Mesenchymal stem cell (in vitro differentiated cells and primary cell): Measurements from ENCODE around the gene TRPM8.
"Not testable (repeated sequence)": the region's sequence is repeated elsewhere in the genome, so short reads cannot be mapped to it uniquely, and the experiment has no call there.

Experiments
- DNase-seq: peaks from one replicate; pipeline ENCODE4 v3.0.0-alpha.2; 2013
- H2AFZ ChIP-seq: one replicate; pipeline ENCODE4 v1.6.1; 2013; ENCODE audit warnings: low read depth, mild to moderate bottlenecking, control low read depth, inconsistent platforms, low read length, moderate library complexity
- H2AK5ac ChIP-seq: 2 replicates; pipeline ENCODE4 v1.6.1; 2013; ENCODE audit warnings: low read length, moderate library complexity, mild to moderate bottlenecking, inconsistent platforms; ENCODE audit not compliant: severe bottlenecking
- H2BK120ac ChIP-seq: one replicate; pipeline ENCODE4 v1.6.1; 2013; ENCODE audit warnings: low read depth, mild to moderate bottlenecking, inconsistent platforms, low read length, moderate library complexity
- H2BK12ac ChIP-seq, 2 experiments: one replicate each; pipeline ENCODE4 v1.6.1; 2013; ENCODE audit warnings: inconsistent platforms in 2 of 2, low read length in 2 of 2, mild to moderate bottlenecking in 2 of 2, moderate library complexity in 2 of 2, control low read depth in 1 of 2
- H2BK15ac ChIP-seq: one replicate; pipeline ENCODE4 v1.6.1; 2013; ENCODE audit warnings: mild to moderate bottlenecking, low read depth, inconsistent platforms; ENCODE audit not compliant: poor library complexity, severe bottlenecking
- H2BK5ac ChIP-seq: 2 replicates; pipeline ENCODE4 v1.6.1; 2013; ENCODE audit warnings: low read depth, mild to moderate bottlenecking, low read length, control low read depth, inconsistent platforms; ENCODE audit not compliant: poor library complexity, severe bottlenecking
- H3K14ac ChIP-seq, 2 experiments: one replicate each; pipeline ENCODE4 v1.6.1; 2013; ENCODE audit warnings: inconsistent platforms in 2 of 2, low read length in 2 of 2, control low read depth in 1 of 2, mild to moderate bottlenecking in 1 of 2, moderate library complexity in 1 of 2
- H3K18ac ChIP-seq, 2 experiments: one replicate each; pipeline ENCODE4 v1.6.1; 2013; ENCODE audit warnings: inconsistent platforms in 2 of 2, low read length in 2 of 2, control low read depth in 1 of 2, low read depth in 1 of 2, mild to moderate bottlenecking in 1 of 2
- H3K23ac ChIP-seq, 2 experiments: one replicate each; pipeline ENCODE4 v1.6.1; 2013; ENCODE audit warnings: inconsistent platforms in 2 of 2, low read length in 2 of 2, mild to moderate bottlenecking in 2 of 2, moderate library complexity in 2 of 2, control low read depth in 1 of 2
- H3K27ac ChIP-seq: 2 replicates; pipeline ENCODE4 v1.5.1; 2013; ENCODE audit warnings: mild to moderate bottlenecking, moderate library complexity, low read length, control low read depth, inconsistent platforms; ENCODE audit not compliant: poor library complexity, severe bottlenecking
- H3K27me3 ChIP-seq, 2 experiments: 2 replicates each; pipeline versions ENCODE4 v1.6.1 to v1.7.0; 2013; ENCODE audit warnings: low read length in 2 of 2, mild to moderate bottlenecking in 2 of 2, moderate library complexity in 2 of 2, control low read depth in 1 of 2, inconsistent platforms in 1 of 2; ENCODE audit not compliant: control insufficient read depth in 1 of 2, insufficient read depth in 1 of 2
- H3K36me3 ChIP-seq, 2 experiments: 2 replicates each; pipeline versions ENCODE4 v1.6.1 to v1.7.0; 2013; ENCODE audit warnings: low read length in 2 of 2, control low read depth in 1 of 2, inconsistent platforms in 1 of 2, low read depth in 1 of 2, mild to moderate bottlenecking in 1 of 2; ENCODE audit not compliant: insufficient read depth in 2 of 2, control insufficient read depth in 1 of 2
- H3K4ac ChIP-seq, 2 experiments: one replicate each; pipeline ENCODE4 v1.6.1; 2013; ENCODE audit warnings: inconsistent platforms in 2 of 2, low read length in 2 of 2, mild to moderate bottlenecking in 2 of 2, moderate library complexity in 2 of 2, control low read depth in 1 of 2, low read depth in 1 of 2
- H3K4me1 ChIP-seq: 2 replicates; pipeline ENCODE4 v1.6.1; 2013; ENCODE audit warnings: low read depth, low read length, control low read depth; ENCODE audit not compliant: control insufficient read depth, insufficient read depth
- H3K4me2 ChIP-seq: 2 replicates; pipeline ENCODE4 v1.6.1; 2013; ENCODE audit warnings: low read length, mild to moderate bottlenecking, inconsistent platforms; ENCODE audit not compliant: poor library complexity, severe bottlenecking
- H3K4me3 ChIP-seq, 2 experiments: 2 replicates each; pipeline versions ENCODE4 v1.5.1 to v1.7.0; 2013; ENCODE audit warnings: low read length in 2 of 2, mild to moderate bottlenecking in 2 of 2, control low read depth in 1 of 2, low read depth in 1 of 2; ENCODE audit not compliant: insufficient read depth in 1 of 2
- H3K79me1 ChIP-seq: replicated peaks from 2 replicates; pipeline ENCODE4 v1.6.1; 2013; ENCODE audit warnings: mild to moderate bottlenecking, control low read depth, low read length, inconsistent platforms; ENCODE audit not compliant: poor library complexity, severe bottlenecking
- H3K9ac ChIP-seq: 2 replicates; pipeline ENCODE4 v1.7.0; 2013; ENCODE audit warnings: mild to moderate bottlenecking, low read length, moderate library complexity
- H3K9me3 ChIP-seq: 2 replicates; pipeline ENCODE4 v1.7.0; 2013; ENCODE audit warnings: mild to moderate bottlenecking, low read length; ENCODE audit not compliant: control insufficient read depth
- H4K8ac ChIP-seq: one replicate; pipeline ENCODE4 v1.6.1; 2013; ENCODE audit warnings: inconsistent platforms, mild to moderate bottlenecking, low read length, moderate library complexity
- H4K91ac ChIP-seq: one replicate; pipeline ENCODE4 v1.6.1; 2013; ENCODE audit warnings: mild to moderate bottlenecking, low read length, inconsistent platforms
- WGBS: methylation state at CpG from one replicate; pipeline ENCODE4 v1.1.7; 2013; ENCODE audit warnings: mixed read lengths; 5-methylcytosine and 5-hydroxymethylcytosine counted together

TRPM8 gene

DNA sequence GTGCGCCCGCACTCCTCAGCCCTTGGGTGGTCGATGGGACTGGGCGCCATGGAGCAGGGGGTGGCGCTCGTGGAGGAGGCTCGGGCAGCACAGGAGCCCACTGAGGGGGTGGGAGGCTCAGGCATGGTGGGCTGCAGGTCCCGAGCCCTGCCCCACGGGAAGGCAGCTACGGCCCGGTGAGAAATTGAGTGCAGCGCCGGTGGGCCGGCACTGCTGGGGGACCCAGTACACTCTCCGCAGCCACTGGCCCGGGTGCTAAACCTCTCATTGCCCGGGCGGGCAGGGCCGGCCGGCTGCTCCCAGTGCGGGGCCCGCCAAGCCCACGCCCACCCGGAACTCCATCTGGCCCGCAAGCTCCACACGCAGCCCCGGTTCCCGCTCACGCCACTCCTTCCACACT, 55.3 kb downstream of the TRPM8 start:
- not testable (repeated sequence) for H3K27ac ChIP-seq, H4K8ac ChIP-seq, H2BK12ac ChIP-seq, H3K14ac ChIP-seq, H4K91ac ChIP-seq, H3K4ac ChIP-seq, H3K18ac ChIP-seq, H2BK5ac ChIP-seq, H3K36me3 ChIP-seq, H2AFZ ChIP-seq, H3K4me3 ChIP-seq, DNase-seq, H3K9me3 ChIP-seq, H3K79me1 ChIP-seq, H2BK15ac ChIP-seq, H3K9ac ChIP-seq, H3K4me2 ChIP-seq, H2BK120ac ChIP-seq, H3K23ac ChIP-seq, H3K27me3 ChIP-seq
- peaks cover 18% of the 10 kb centered on the region for H3K4me1 ChIP-seq
- WGBS, result 98% methylated on average over 29 of the region's 29 CpGs
- H2AK5ac ChIP-seq, result peak overlapping the region; percentile 35

- H2BK15ac ChIP-seq, result no peak overlapping the region
- H3K4me3 ChIP-seq, result no peak overlapping the region
- peaks cover 17% of the 10 kb centered on the region for H3K4me1 ChIP-seq
- no peak overlapping the region for H4K91ac ChIP-seq
- no peak overlapping the region for H3K27ac ChIP-seq
- no peak overlapping the region for H3K14ac ChIP-seq
- no peak overlapping the region for H3K18ac ChIP-seq
- H2BK12ac ChIP-seq, result peak overlapping the region; percentile 22 to 61
- 93% methylated on average over 13 of the region's 13 CpGs for WGBS
- H3K79me1 ChIP-seq, result peaks cover 3% of the 10 kb centered on the region
- no peak for DNase-seq
- H3K23ac ChIP-seq, result no peak overlapping the region
- H3K4me2 ChIP-seq, result no peak overlapping the region
- H4K8ac ChIP-seq, result no peak overlapping the region
- no peaks in the 10 kb centered on the region for H3K36me3 ChIP-seq
- no peaks in the 10 kb centered on the region for H3K27me3 ChIP-seq
- H2BK120ac ChIP-seq, result no peak overlapping the region
- peak overlapping the region; percentile 14 for H3K9ac ChIP-seq
- peak overlapping the region; percentile 91 for H2AK5ac ChIP-seq
- no peak overlapping the region for H2AFZ ChIP-seq
- no peak overlapping the region for H3K4ac ChIP-seq
- H3K9me3 ChIP-seq, result no peaks in the 10 kb centered on the region
- H2BK5ac ChIP-seq, result no peak overlapping the region
Observed at GRCh38 chr2:233972941-233973575, 55.9 kb downstream of the TRPM8 start.

DNA sequence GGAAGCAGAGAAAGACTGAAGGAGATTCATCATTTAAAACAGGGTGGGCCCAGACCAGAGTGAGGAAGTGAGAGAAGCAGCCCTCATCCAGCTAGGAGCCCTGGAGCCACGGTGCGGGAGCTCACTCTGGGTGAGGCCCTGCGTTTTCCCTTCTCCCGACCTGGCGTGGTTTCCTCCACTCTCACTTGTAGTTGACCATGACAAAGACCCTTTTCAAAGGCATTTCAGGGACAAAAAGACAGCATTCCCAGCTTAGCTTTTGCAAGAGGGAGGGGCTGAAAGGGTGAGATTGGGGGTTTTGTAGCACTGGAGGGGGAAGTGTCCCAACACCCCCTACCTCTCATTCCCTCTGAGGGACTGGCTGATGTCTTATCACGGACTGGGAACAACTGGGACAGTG, 56.6 kb downstream of the TRPM8 start:
- Histone ChIP-seq H3K18ac (peak overlapping the region in 1 of 2 experiments; percentile 54), H2BK15ac (no peak overlapping the region), H4K8ac (no peak overlapping the region), H2BK5ac (peak overlapping the region; percentile 66), H3K9ac (peak overlapping the region; percentile 14), H3K4me3 (no peak overlapping the region), H3K4me1 (peaks cover 17% of the 10 kb centered on the region), H2AFZ (no peak overlapping the region), H2BK12ac (peak overlapping the region; percentile 59 to 61), H2AK5ac (peak overlapping the region; percentile 91), H3K27me3 (no peaks in the 10 kb centered on the region), H3K36me3 (no peaks in the 10 kb centered on the region), H3K23ac (no peak overlapping the region), H3K27ac (peak overlapping the region; percentile 76), H3K14ac (no peak overlapping the region), H3K4ac (no peak overlapping the region), H4K91ac (peak overlapping the region; percentile 77), H2BK120ac (no peak overlapping the region), H3K79me1 (peaks cover 5% of the 10 kb centered on the region), H3K9me3 (no peaks in the 10 kb centered on the region), H3K4me2 (no peak overlapping the region)
- no peak for DNase-seq
- WGBS, result 73% methylated on average over 5 of the region's 6 CpGs

DNA sequence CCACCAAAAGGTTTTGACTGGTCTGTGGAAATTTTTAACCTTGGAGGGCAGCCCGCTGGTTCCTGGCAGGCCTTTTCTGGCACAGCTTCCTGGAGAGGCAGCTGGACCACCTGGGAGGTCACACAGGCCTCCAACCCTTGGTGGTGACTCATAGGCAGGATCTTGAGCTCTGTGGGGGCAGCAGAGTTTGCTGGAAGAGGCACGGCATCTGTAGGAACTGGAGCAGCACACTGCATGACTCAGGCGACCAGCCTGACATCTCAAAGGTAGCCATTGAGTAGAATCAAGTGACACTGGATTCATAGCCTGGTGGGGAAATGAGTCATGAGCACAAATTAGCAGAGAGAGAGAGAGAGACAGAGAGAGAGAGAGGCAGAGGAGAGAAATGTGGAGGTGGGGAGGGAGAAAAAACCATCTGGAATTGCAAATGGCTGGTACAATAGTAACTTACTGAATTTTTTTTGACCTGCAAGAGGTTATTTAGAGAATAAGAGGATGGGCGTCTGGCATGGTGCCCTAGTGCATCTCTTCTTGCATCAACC, 57.4 kb downstream of the TRPM8 start:
- Histone ChIP-seq H2BK15ac (no peak overlapping the region), H4K91ac (no peak overlapping the region), H2AK5ac (peak overlapping the region; percentile 90), H3K4me1 (peaks cover 18% of the 10 kb centered on the region), H3K4me3 (no peak overlapping the region), H2BK120ac (no peak overlapping the region), H3K14ac (no peak overlapping the region), H3K9ac (no peak overlapping the region), H3K4ac (no peak overlapping the region), H3K79me1 (peaks cover 9% of the 10 kb centered on the region), H3K4me2 (no peak overlapping the region), H2BK12ac (no peak overlapping the region), H3K18ac (no peak overlapping the region), H3K27ac (peak overlapping the region; percentile 91), H3K36me3 (no peaks in the 10 kb centered on the region), H3K23ac (no peak overlapping the region), H2AFZ (no peak overlapping the region), H4K8ac (no peak overlapping the region), H3K27me3 (no peaks in the 10 kb centered on the region), H2BK5ac (peak overlapping the region; percentile 85), H3K9me3 (no peaks in the 10 kb centered on the region)
- DNase-seq, result peak; percentile 94
- 3% methylated on average over 4 of the region's 4 CpGs for WGBS
